Activated CD8-positive, alpha-beta memory T cell treated with anti-CD3 and anti-CD28 coated beads, Interleukin-2, amount 10 ng/mL, durations not matched to agents 7 days and 5 days (primary cell): Measurements from ENCODE around the gene ELMOD3. TPM values are rescaled to one million over a fixed set of nuclear protein-coding genes. Genes with fewer than 3 reads are reported as not detected.

Experiments
- ATAC-seq: fragments of 150-1000 bp; cut with Tn5 transposase; one replicate; pipeline ENCODE4 v1.10.0; 2021; ENCODE audit warnings: moderate library complexity
- CTCF ChIA-PET: fragments of 350-600 bp; sonication (Branson Sonifier 250); formaldehyde crosslinking; loops from one replicate; lab custom pipeline; 2021; ENCODE audit warnings: antibody characterized with exemption; lab: Charles Lee
- DNase-seq: peaks from one replicate; pipeline ENCODE4 v3.0.0-alpha.2; 2020
- H3K27ac Mint-ChIP-seq: one replicate; pipeline ENCODE4 v1.8.0; 2021; ENCODE audit warnings: mild to moderate bottlenecking, mixed read lengths
- H3K27me3 Mint-ChIP-seq: one replicate; pipeline ENCODE4 v1.8.0; 2021; ENCODE audit warnings: mixed read lengths
- H3K36me3 Mint-ChIP-seq: one replicate; pipeline ENCODE4 v1.8.0; 2021; ENCODE audit warnings: mild to moderate bottlenecking, mixed read lengths
- H3K4me1 Mint-ChIP-seq: one replicate; pipeline ENCODE4 v1.8.0; 2021; ENCODE audit warnings: mixed read lengths
- H3K4me3 Mint-ChIP-seq: one replicate; pipeline ENCODE4 v1.8.0; 2021; ENCODE audit warnings: mild to moderate bottlenecking, moderate library complexity, mixed read lengths
- H3K9me3 Mint-ChIP-seq: one replicate; pipeline ENCODE4 v1.8.0; 2022; ENCODE audit warnings: low read depth, mixed read lengths
- total RNA-seq, 2 experiments: library from RNA; stranded (reverse); gene quantifications; one replicate each; pipeline ENCODE4 v1.2.3, GENCODE V29; 2021

ELMOD3 gene
- total RNA-seq, 2 experiments from 2014 or later: 21.7 to 27.7 TPM

GRCh38 chr2:85415980-85416650 lies 61.5 kb downstream of the ELMOD3 start:
- Mint-ChIP-seq H3K27me3 (peaks cover 8% of the 10 kb centered on the region), H3K4me3 (no peak overlapping the region), H3K9me3 (no peaks in the 10 kb centered on the region), H3K36me3 (no peaks in the 10 kb centered on the region), H3K4me1 (peaks cover 50% of the 10 kb centered on the region), H3K27ac (no peak overlapping the region)
- DNase-seq (no peak), ATAC-seq (no peak)
- CTCF ChIA-PET: interaction anchor here (1.7 to 27.1 kb wide), 2 partner anchors 9 to 131 kb away, joined by 3 to 458 read pairs; partner anchors contain the start of gene MAT2A

GRCh38 chr2:85418132-85419008 lies 63.8 kb downstream of the ELMOD3 start, which contains the start of gene SH2D6:
TSS of gene SH2D6 (plus strand) at chr2:85418714. CDS start at chr2:85429466, 10,752 bp downstream.
- peak; percentile 89 for ATAC-seq
- peak within 1 kb of the TSS; percentile 97 for H3K27ac Mint-ChIP-seq
- CTCF ChIA-PET: interaction anchor here (0.8 to 27.1 kb wide), 11 partner anchors 14 to 493 kb away, joined by 3 to 458 read pairs (median 6); partner anchors contain the start of genes ELMOD3, GGCX, MAT2A and RETSAT
- H3K36me3 Mint-ChIP-seq: no peaks in the 10 kb centered on the region
- peak within 1 kb of the TSS; percentile 88 for H3K4me3 Mint-ChIP-seq
- no peaks in the 10 kb centered on the region for H3K9me3 Mint-ChIP-seq
- H3K27me3 Mint-ChIP-seq: peaks cover 3% of the 10 kb centered on the region
- DNase-seq: peak; percentile 90
- peaks cover 43% of the 10 kb centered on the region for H3K4me1 Mint-ChIP-seq

GRCh38 chr2:85419009-85419675 lies 64.6 kb downstream of the ELMOD3 start:
- H3K4me3 Mint-ChIP-seq: peak overlapping the region; percentile 88
- no peaks in the 10 kb centered on the region for H3K9me3 Mint-ChIP-seq
- H3K27ac Mint-ChIP-seq: peak overlapping the region; percentile 97
- CTCF ChIA-PET: interaction anchor here (0.7 to 27.1 kb wide), 18 partner anchors 10 to 494 kb away, joined by 3 to 458 read pairs (median 5); partner anchors contain the start of genes ELMOD3, GGCX, MAT2A and RETSAT
- H3K4me1 Mint-ChIP-seq: peaks cover 38% of the 10 kb centered on the region
- H3K27me3 Mint-ChIP-seq: no peaks in the 10 kb centered on the region
- DNase-seq (no peak), ATAC-seq (no peak)
- no peaks in the 10 kb centered on the region for H3K36me3 Mint-ChIP-seq

- Mint-ChIP-seq H3K27ac (peak overlapping the region; percentile 81), H3K4me3 (peak overlapping the region; percentile 45), H3K36me3 (no peaks in the 10 kb centered on the region), H3K4me1 (peaks cover 25% of the 10 kb centered on the region), H3K27me3 (no peaks in the 10 kb centered on the region), H3K9me3 (no peaks in the 10 kb centered on the region)
- peak; percentile 72 for ATAC-seq
- CTCF ChIA-PET: interaction anchor here (0.7 to 27.1 kb wide), 18 partner anchors 9 to 287 kb away, joined by 3 to 458 read pairs (median 5); partner anchors contain the start of genes ELMOD3, MAT2A, RETSAT and RNF181
- peak; percentile 94 for DNase-seq
These were observed 66.1 kb downstream of the ELMOD3 start for GRCh38 chr2:85420536-85421259.

DNA sequence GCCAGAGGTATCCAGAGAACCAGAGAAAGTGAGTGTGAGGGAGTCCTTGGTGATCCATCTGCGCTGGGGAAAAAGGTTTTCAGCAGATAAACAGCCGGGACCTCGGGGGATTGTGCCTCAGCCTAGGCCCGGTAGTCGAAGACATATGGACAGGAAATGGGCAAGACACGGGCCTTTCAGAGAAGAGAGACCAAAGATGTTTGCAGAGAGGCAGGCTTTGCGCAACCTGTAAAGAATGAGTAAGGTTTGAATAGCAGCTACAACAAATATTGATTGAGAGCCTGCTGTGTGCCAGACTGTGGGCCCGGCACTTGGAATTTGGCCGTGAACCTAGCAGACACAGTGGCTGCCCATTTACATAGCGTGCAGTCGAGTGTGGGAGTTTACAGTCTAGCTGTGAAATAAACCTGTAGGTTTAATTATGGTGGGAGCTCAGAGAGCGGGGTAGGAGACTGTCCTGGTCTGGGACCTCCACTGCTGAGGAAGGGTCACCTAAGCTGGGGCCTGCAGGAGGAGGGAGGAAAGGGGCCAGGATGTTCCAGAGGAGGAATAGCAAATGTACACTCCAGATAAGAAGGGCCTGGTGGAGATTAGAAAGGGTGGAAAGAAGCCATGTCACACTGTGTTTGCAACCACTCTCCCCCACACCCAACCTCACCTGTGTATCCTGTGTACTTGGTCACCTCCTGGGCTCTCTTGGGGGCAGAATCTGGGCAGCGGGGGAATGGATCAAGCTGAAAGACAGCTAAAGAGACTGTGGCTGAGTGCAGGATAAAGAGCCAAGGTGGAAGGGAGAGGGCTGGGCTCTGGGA lies 66.9 kb downstream of the ELMOD3 start:
- Mint-ChIP-seq H3K4me3 (no peak overlapping the region), H3K36me3 (no peaks in the 10 kb centered on the region), H3K4me1 (peaks cover 25% of the 10 kb centered on the region), H3K27me3 (no peaks in the 10 kb centered on the region), H3K27ac (peak overlapping the region; percentile 81), H3K9me3 (no peaks in the 10 kb centered on the region)
- ATAC-seq: no peak
- no peak for DNase-seq
- CTCF ChIA-PET: interaction anchor here (1.1 to 27.1 kb wide), 13 partner anchors 8 to 216 kb away, joined by 3 to 458 read pairs (median 7); partner anchors contain the start of genes ELMOD3, MAT2A, RETSAT and RNF181

- Mint-ChIP-seq H3K36me3 (no peaks in the 10 kb centered on the region), H3K4me1 (peaks cover 25% of the 10 kb centered on the region), H3K4me3 (no peak overlapping the region), H3K27ac (no peak overlapping the region), H3K27me3 (no peaks in the 10 kb centered on the region), H3K9me3 (no peaks in the 10 kb centered on the region)
- no peak for DNase-seq
- no peak for ATAC-seq
- CTCF ChIA-PET: interaction anchor here (1.1 to 27.1 kb wide), 10 partner anchors 14 to 215 kb away, joined by 3 to 458 read pairs (median 6); partner anchors contain the start of genes ELMOD3, MAT2A, RETSAT and RNF181
These were observed 67.5 kb downstream of the ELMOD3 start for GRCh38 chr2:85422072-85422457.

GRCh38 chr2:85423525-85423924 lies 69.0 kb downstream of the ELMOD3 start:
- Mint-ChIP-seq H3K9me3 (no peaks in the 10 kb centered on the region), H3K36me3 (no peaks in the 10 kb centered on the region), H3K4me3 (no peak overlapping the region), H3K27ac (no peak overlapping the region), H3K27me3 (no peaks in the 10 kb centered on the region), H3K4me1 (peaks cover 22% of the 10 kb centered on the region)
- no peak for DNase-seq
- CTCF ChIA-PET: interaction anchor here (27.1 kb wide), 1 partner anchor 123 kb away, joined by 458 read pairs; the partner anchor contains the start of gene MAT2A
- ATAC-seq: no peak

DNA sequence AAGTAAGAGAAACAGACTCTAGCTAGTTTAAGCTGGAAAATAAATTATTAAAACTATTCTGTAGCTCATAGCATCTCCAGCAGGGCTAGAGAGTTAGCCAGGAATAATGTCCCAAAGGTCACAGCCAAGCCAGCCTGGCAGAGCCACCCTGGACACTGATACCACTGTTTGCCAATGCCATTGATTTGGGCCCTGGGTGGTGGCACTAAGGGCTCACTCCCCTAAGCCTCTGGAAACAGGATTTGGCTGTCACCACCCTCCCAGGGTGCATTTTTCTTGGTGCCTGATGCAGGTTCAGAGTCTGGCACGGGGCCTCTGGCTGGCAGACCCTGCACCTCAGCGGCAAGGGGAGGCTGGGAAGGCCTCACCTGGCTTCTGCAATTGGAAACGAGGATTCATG lies 71.0 kb downstream of the ELMOD3 start:
- Mint-ChIP-seq H3K4me3 (no peak overlapping the region), H3K27ac (no peak overlapping the region), H3K36me3 (no peaks in the 10 kb centered on the region), H3K9me3 (no peaks in the 10 kb centered on the region), H3K27me3 (no peaks in the 10 kb centered on the region), H3K4me1 (peaks cover 6% of the 10 kb centered on the region)
- DNase-seq: no peak
- CTCF ChIA-PET: interaction anchor here (27.1 kb wide), 1 partner anchor 121 kb away, joined by 458 read pairs; the partner anchor contains the start of gene MAT2A
- ATAC-seq: no peak

GRCh38 chr2:85427300-85427835 lies 72.8 kb downstream of the ELMOD3 start:
- no peaks in the 10 kb centered on the region for H3K9me3 Mint-ChIP-seq
- no peaks in the 10 kb centered on the region for H3K36me3 Mint-ChIP-seq
- CTCF ChIA-PET: interaction anchor here (27.1 kb wide), 1 partner anchor 119 kb away, joined by 458 read pairs; the partner anchor contains the start of gene MAT2A
- H3K27ac Mint-ChIP-seq: no peak overlapping the region
- no peaks in the 10 kb centered on the region for H3K4me1 Mint-ChIP-seq
- ATAC-seq (no peak), DNase-seq (no peak)
- H3K4me3 Mint-ChIP-seq: no peak overlapping the region
- H3K27me3 Mint-ChIP-seq: no peaks in the 10 kb centered on the region

GRCh38 chr2:85428343-85428881 lies 73.8 kb downstream of the ELMOD3 start:
- Mint-ChIP-seq H3K36me3 (no peaks in the 10 kb centered on the region), H3K27me3 (no peaks in the 10 kb centered on the region), H3K4me3 (no peak overlapping the region), H3K4me1 (no peaks in the 10 kb centered on the region), H3K27ac (no peak overlapping the region), H3K9me3 (no peaks in the 10 kb centered on the region)
- DNase-seq (no peak), ATAC-seq (no peak)
- CTCF ChIA-PET: interaction anchor here (2.1 to 27.1 kb wide), 2 partner anchors 8 to 118 kb away, joined by 11 to 458 read pairs; partner anchors contain the start of gene MAT2A
